Smooth muscle cell (in vitro differentiated cells): ENCODE results near the gene OTUD3. TPM values are rescaled to one million over a fixed set of nuclear protein-coding genes. Genes with fewer than 3 reads are reported as not detected.

Source experiments
- DNase-seq: peaks from one replicate; lab custom pipeline; 2025; ENCODE audit not compliant: unreplicated experiment; lab: John Stamatoyannopoulos, UW
- H2AFZ ChIP-seq: fragments of 200-600 bp; sonication (generic); 2 replicates; pipeline ENCODE4 v1.6.0; 2016; ENCODE audit warnings: antibody characterized with exemption, low read depth, mild to moderate bottlenecking
- H3F3A ChIP-seq: fragments of 200-600 bp; sonication (generic); 2 replicates; pipeline ENCODE4 v1.6.0; 2017; ENCODE audit warnings: antibody characterized with exemption, low read depth
- H3K27ac ChIP-seq: fragments of 200-600 bp; sonication (generic); 2 replicates; pipeline ENCODE4 v1.5.1; 2016; ENCODE audit warnings: low read depth, mild to moderate bottlenecking
- H3K27me3 ChIP-seq: fragments of 200-600 bp; sonication (generic); 2 replicates; pipeline ENCODE4 v1.6.1; 2016; ENCODE audit warnings: low read depth, mild to moderate bottlenecking
- H3K36me3 ChIP-seq: fragments of 200-600 bp; sonication (generic); 2 replicates; pipeline ENCODE4 v1.5.1; 2016; ENCODE audit warnings: low read depth
- H3K4me1 ChIP-seq: fragments of 200-600 bp; sonication (generic); 2 replicates; pipeline ENCODE4 v1.5.1; 2016; ENCODE audit warnings: low read depth
- H3K4me2 ChIP-seq: fragments of 200-600 bp; sonication (generic); 2 replicates; pipeline ENCODE4 v1.6.0; 2016; ENCODE audit warnings: mild to moderate bottlenecking
- H3K4me3 ChIP-seq: fragments of 200-600 bp; sonication (generic); 2 replicates; pipeline ENCODE4 v1.5.1; 2016; ENCODE audit warnings: mild to moderate bottlenecking
- H3K79me2 ChIP-seq: fragments of 200-600 bp; sonication (generic); 2 replicates; pipeline ENCODE4 v1.6.0; 2016; ENCODE audit warnings: low read depth, mild to moderate bottlenecking
- H3K9ac ChIP-seq: fragments of 200-600 bp; sonication (generic); 2 replicates; pipeline ENCODE4 v1.6.0; 2016; ENCODE audit warnings: low read depth
- H3K9me3 ChIP-seq: fragments of 200-600 bp; sonication (generic); replicated peaks from 2 replicates; pipeline ENCODE4 v1.5.1; 2016; ENCODE audit warnings: low read depth
- H4K20me1 ChIP-seq: fragments of 200-600 bp; sonication (generic); 2 replicates; pipeline ENCODE4 v1.6.0; 2016; ENCODE audit warnings: low read depth
- CTCF ChIP-seq: fragments of 200-600 bp; sonication (generic); IDR thresholded peaks from 2 replicates; pipeline ENCODE4 v1.5.1; 2017; ENCODE audit warnings: borderline replicate concordance, mild to moderate bottlenecking, antibody characterized with exemption; ENCODE audit not compliant: insufficient read depth, poor library complexity, severe bottlenecking
- WGBS: methylation state at CpG from one replicate; pipeline ENCODE4 v1.1.7; 2016; ENCODE audit warnings: low lambda C conversion rate; 5-methylcytosine and 5-hydroxymethylcytosine counted together
- polyA plus RNA-seq: library from polyadenylated mRNA; unstranded; fragments of >200 nt; fragmentation: Nextera tagmentation; extraction: Ambion mirVana; gene quantifications from 2 replicates; pipeline ENCODE4 v1.2.1, GENCODE V29; 2016
- total RNA-seq: library from RNA; depleted of rRNA; stranded (reverse); fragments of >200 nt; gene quantifications from 2 replicates; pipeline ENCODE4 v1.2.3, GENCODE V29; 2014

The OTUD3 gene
- total and polyA plus RNA-seq, 2 experiments from 2014 or later: 2.6 to 9.9 TPM

GRCh38 chr1:19907456-19907855 lies 25.3 kb downstream of the OTUD3 start:
- Histone ChIP-seq H3K4me3 (no peak overlapping the region), H3K27ac (no peak overlapping the region), H3K9ac (no peak overlapping the region), H3K27me3 (no peaks in the 10 kb centered on the region), H4K20me1 (peaks cover 26% of the 10 kb centered on the region), H3K4me1 (no peaks in the 10 kb centered on the region), H2AFZ (no peak overlapping the region), H3K79me2 (no peaks in the 10 kb centered on the region), H3K9me3 (no peaks in the 10 kb centered on the region), H3F3A (no peaks in the 10 kb centered on the region), H3K36me3 (peaks cover 3% of the 10 kb centered on the region), H3K4me2 (no peak overlapping the region)
- 98% methylated on average over 13 of the region's 13 CpGs for WGBS
- DNase-seq: no peak
- TF ChIP-seq CTCF: no peak

GRCh38 chr1:19909392-19909791 lies 27.2 kb downstream of the OTUD3 start:
- WGBS: 44% methylated on average over 5 of the region's 5 CpGs
- peaks cover 3% of the 10 kb centered on the region for H3K36me3 ChIP-seq
- no peaks in the 10 kb centered on the region for H3K9me3 ChIP-seq

DNA sequence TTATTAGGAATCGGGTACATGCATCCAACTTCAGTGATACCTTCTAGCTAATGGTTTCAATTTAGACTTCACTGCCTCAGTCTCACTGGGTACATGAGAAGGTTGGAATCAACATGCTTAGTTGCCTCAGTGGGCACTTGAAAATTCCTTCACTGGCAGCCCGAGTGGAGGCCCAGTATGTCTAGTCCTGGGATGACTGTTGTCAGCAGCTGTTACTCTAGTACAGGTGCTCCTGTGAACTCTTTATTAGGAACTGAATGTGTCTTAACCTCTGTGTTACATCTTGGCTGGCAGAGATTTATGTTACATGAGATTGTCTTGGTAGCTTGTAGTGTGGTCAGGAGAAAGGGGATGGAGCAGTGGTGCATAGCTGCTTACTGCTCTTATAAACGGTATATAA lies 27.8 kb downstream of the OTUD3 start:
- Histone ChIP-seq H4K20me1 (peaks cover 21% of the 10 kb centered on the region), H3K9me3 (no peaks in the 10 kb centered on the region), H3K4me3 (no peak overlapping the region), H3K27ac (no peak overlapping the region), H3K36me3 (peaks cover 3% of the 10 kb centered on the region), H3K27me3 (no peaks in the 10 kb centered on the region), H3K9ac (no peak overlapping the region), H3K4me1 (no peaks in the 10 kb centered on the region), H2AFZ (no peak overlapping the region), H3F3A (no peaks in the 10 kb centered on the region), H3K79me2 (no peaks in the 10 kb centered on the region), H3K4me2 (no peak overlapping the region)
- WGBS: 95% methylated on average over 3 of the region's 3 CpGs
- DNase-seq: no peak
- no peak for TF ChIP-seq CTCF

More at GRCh38 chr1:19909392-19909791, 27.2 kb downstream of the OTUD3 start:
- peaks cover 21% of the 10 kb centered on the region for H4K20me1 ChIP-seq
- H3K4me1 ChIP-seq: no peaks in the 10 kb centered on the region
- no peak for TF ChIP-seq CTCF
- no peak for DNase-seq
- H2AFZ ChIP-seq: no peak overlapping the region
- H3K79me2 ChIP-seq: no peaks in the 10 kb centered on the region
- no peak overlapping the region for H3K9ac ChIP-seq
- H3K4me2 ChIP-seq: no peak overlapping the region
- no peak overlapping the region for H3K4me3 ChIP-seq
- no peak overlapping the region for H3K27ac ChIP-seq
- H3F3A ChIP-seq: no peaks in the 10 kb centered on the region
- no peaks in the 10 kb centered on the region for H3K27me3 ChIP-seq

- Histone ChIP-seq H3K79me2 (no peaks in the 10 kb centered on the region), H3K9ac (no peak overlapping the region), H4K20me1 (peaks cover 21% of the 10 kb centered on the region), H3K4me2 (no peak overlapping the region), H3K4me1 (no peaks in the 10 kb centered on the region), H3F3A (no peaks in the 10 kb centered on the region), H3K27ac (no peak overlapping the region), H3K4me3 (no peak overlapping the region), H3K36me3 (peaks cover 3% of the 10 kb centered on the region), H3K27me3 (no peaks in the 10 kb centered on the region), H2AFZ (no peak overlapping the region), H3K9me3 (no peaks in the 10 kb centered on the region)
- 97% methylated on average over 3 of the region's 3 CpGs for WGBS
- no peak for DNase-seq
- no peak for TF ChIP-seq CTCF
Measured at GRCh38 chr1:19910650-19911049, 28.5 kb downstream of the OTUD3 start.
